CD4-positive, alpha-beta memory T cell (primary cell): ENCODE measurements around the gene CHST7. TPM values are rescaled to one million over a fixed set of nuclear protein-coding genes. Genes with fewer than 3 reads are reported as not detected.

Experiments used
- CTCF ChIA-PET: fragments of 350-600 bp; sonication (Branson Sonifier 250); formaldehyde crosslinking; loops from one replicate; lab custom pipeline; 2021; ENCODE audit warnings: inconsistent platforms; ENCODE audit not compliant: partially characterized antibody; lab: Charles Lee
- POLR2A ChIA-PET: fragments of 350-600 bp; sonication (Branson Sonifier 250); formaldehyde crosslinking; loops from one replicate; lab custom pipeline; 2021; ENCODE audit not compliant: partially characterized antibody; lab: Charles Lee
- DNase-seq, 5 donors: peaks; one replicate each; pipeline versions ENCODE4 v3.0.0 to v3.0.0-alpha.2; 2020 to 2022; ENCODE audit warnings: mixed read lengths in 1 of 5
- H3K27ac ChIP-seq: one replicate; pipeline ENCODE4 v1.7.0; 2013; ENCODE audit warnings: low read depth, low read length
- H3K27me3 ChIP-seq: 2 replicates; pipeline ENCODE4 v1.7.0; 2013; ENCODE audit warnings: mild to moderate bottlenecking, low read length, moderate library complexity; ENCODE audit not compliant: insufficient read depth
- H3K36me3 ChIP-seq: 2 replicates; pipeline ENCODE4 v1.7.0; 2013; ENCODE audit warnings: mild to moderate bottlenecking, low read length, moderate library complexity; ENCODE audit not compliant: insufficient read depth
- H3K4me1 ChIP-seq: 2 replicates; pipeline ENCODE4 v1.7.0; 2013; ENCODE audit warnings: mild to moderate bottlenecking, low read length, moderate library complexity; ENCODE audit not compliant: insufficient read depth
- H3K4me3 ChIP-seq, 2 donors: one replicate each; pipeline ENCODE4 v1.7.0; 2013; ENCODE audit warnings: low read length in 2 of 2, mild to moderate bottlenecking in 1 of 2
- H3K9me3 ChIP-seq, 2 donors: one replicate each; pipeline ENCODE4 v1.7.0; 2013; ENCODE audit warnings: low read length in 2 of 2, control low read depth in 1 of 2; ENCODE audit not compliant: control insufficient read depth in 1 of 2
- H3K27ac Mint-ChIP-seq, 7 donors: one replicate each; pipeline ENCODE4 v1.8.0; 2020 to 2021; ENCODE audit warnings: mixed read lengths in 7 of 7, mild to moderate bottlenecking in 6 of 7, inconsistent platforms in 3 of 7, moderate library complexity in 3 of 7
- H3K27me3 Mint-ChIP-seq, 2 donors: one replicate each; pipeline ENCODE4 v1.8.0; 2020 to 2021; ENCODE audit warnings: mixed read lengths in 2 of 2
- H3K36me3 Mint-ChIP-seq, 2 donors: one replicate each; pipeline ENCODE4 v1.8.0; 2020 to 2021; ENCODE audit warnings: mixed read lengths in 2 of 2, inconsistent platforms in 1 of 2, mild to moderate bottlenecking in 1 of 2
- H3K4me1 Mint-ChIP-seq, 4 donors: one replicate each; pipeline ENCODE4 v1.8.0; 2020 to 2021; ENCODE audit warnings: mixed read lengths in 4 of 4, mild to moderate bottlenecking in 1 of 4
- H3K4me3 Mint-ChIP-seq, 8 donors: one replicate each; pipeline ENCODE4 v1.8.0; 2020 to 2021; ENCODE audit warnings: mixed read lengths in 8 of 8, mild to moderate bottlenecking in 7 of 8, moderate library complexity in 6 of 8, inconsistent platforms in 3 of 8
- H3K9me3 Mint-ChIP-seq, 8 donors: one replicate each; pipeline ENCODE4 v1.8.0; 2020 to 2021; ENCODE audit warnings: mixed read lengths in 8 of 8, mild to moderate bottlenecking in 5 of 8, inconsistent platforms in 3 of 8, moderate library complexity in 1 of 8
- intact Hi-C: fragments of 100-400 bp; cut with micrococcal nuclease; formaldehyde crosslinking; loops from one replicate; pipeline ENCODE4 v1.15.1; 2023
- polyA plus RNA-seq, 2 donors: library from polyadenylated mRNA; unstranded; fragments of 300-500 nt; fragmentation: Illumina TruSeq; gene quantifications; one replicate each; pipeline ENCODE4 v1.2.3, GENCODE V29; 2021
- total RNA-seq, 2 experiments: library from RNA; stranded (reverse); gene quantifications; one replicate each; pipeline ENCODE4 v1.2.3, GENCODE V29; 2021

CHST7 gene
- total and polyA plus RNA-seq, 4 experiments from 2014 or later, result 8.9 to 16.2 (median 11.6) TPM

GRCh38 chrX:46545111-46546005, 28.2 kb upstream of the CHST7 start, which contains the start of gene ZNF674:
Gene ZNF674, minus strand, starts transcription at chrX:46545421. Its CDS starts 3,334 bp downstream, at chrX:46542087.
- DNase-seq, result peak; percentile 91 to 97 (median 92)
- Mint-ChIP-seq H3K4me3 (peak within 1 kb of the TSS; percentile 89 to 97 (median 94)), H3K36me3 (peaks cover 4 to 18% of the 10 kb centered on the region in 2 donors), H3K27ac (peak within 1 kb of the TSS; percentile 91 to 99 (median 98)), H3K27me3 (no peaks in the 10 kb centered on the region), H3K4me1 (peaks cover 14 to 35% (median 22%) of the 10 kb centered on the region in 4 donors), H3K9me3 (peaks cover 0 to 2% (median 0%) of the 10 kb centered on the region in 8 donors)
- intact Hi-C loops, result loop anchor here (1.0 to 2.0 kb wide), 2 partner anchors 28 to 99 kb away; partner anchors contain the start of gene CHST7
- H3K36me3 ChIP-seq, result peaks cover 3% of the 10 kb centered on the region
- no peaks in the 10 kb centered on the region for H3K9me3 ChIP-seq
- H3K27me3 ChIP-seq, result no peaks in the 10 kb centered on the region
- ChIA-PET CTCF (no interaction called here), POLR2A (no interaction called here)
- H3K4me3 ChIP-seq, result peak within 1 kb of the TSS; percentile 61 to 81
- H3K27ac ChIP-seq, result peak within 1 kb of the TSS; percentile 94
- peaks cover 29% of the 10 kb centered on the region for H3K4me1 ChIP-seq

DNA sequence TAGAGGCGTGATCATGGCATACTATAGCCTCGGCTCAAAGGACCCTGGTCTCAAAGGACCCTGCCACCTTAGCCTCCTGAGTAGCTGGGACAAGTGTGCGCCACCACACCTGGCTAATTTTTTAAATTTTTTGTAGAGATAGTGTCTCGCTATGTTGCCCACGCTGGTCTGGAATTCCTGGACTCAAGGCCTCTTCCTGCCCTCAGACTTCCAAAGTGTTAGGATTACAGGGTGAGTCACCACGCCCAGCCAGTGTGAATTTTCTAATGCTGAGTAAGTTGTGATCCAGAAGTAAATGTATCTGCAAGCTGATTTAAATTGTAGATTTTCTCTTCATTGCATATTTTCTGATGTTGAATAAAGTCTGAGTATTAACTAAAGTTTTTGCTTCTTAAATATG, 25.7 kb upstream of the CHST7 start:
- Mint-ChIP-seq H3K4me1 (peaks cover 14 to 35% (median 20%) of the 10 kb centered on the region in 4 donors), H3K27me3 (no peaks in the 10 kb centered on the region), H3K36me3 (peaks cover 4 to 14% of the 10 kb centered on the region in 2 donors), H3K27ac (no peak overlapping the region), H3K9me3 (peaks cover 0 to 2% (median 0%) of the 10 kb centered on the region in 8 donors), H3K4me3 (peak overlapping the region in 1 of 8 donors; percentile 41)
- H3K4me3 ChIP-seq, result no peak overlapping the region
- H3K27ac ChIP-seq, result no peak overlapping the region
- CTCF ChIA-PET, result no interaction called here
- no peak for DNase-seq
- no peaks in the 10 kb centered on the region for H3K27me3 ChIP-seq
- H3K9me3 ChIP-seq, result no peaks in the 10 kb centered on the region
- POLR2A ChIA-PET, result no interaction called here
- H3K4me1 ChIP-seq, result peaks cover 29% of the 10 kb centered on the region
- intact Hi-C loops, result no loop called here
- H3K36me3 ChIP-seq, result peaks cover 3% of the 10 kb centered on the region

DNA sequence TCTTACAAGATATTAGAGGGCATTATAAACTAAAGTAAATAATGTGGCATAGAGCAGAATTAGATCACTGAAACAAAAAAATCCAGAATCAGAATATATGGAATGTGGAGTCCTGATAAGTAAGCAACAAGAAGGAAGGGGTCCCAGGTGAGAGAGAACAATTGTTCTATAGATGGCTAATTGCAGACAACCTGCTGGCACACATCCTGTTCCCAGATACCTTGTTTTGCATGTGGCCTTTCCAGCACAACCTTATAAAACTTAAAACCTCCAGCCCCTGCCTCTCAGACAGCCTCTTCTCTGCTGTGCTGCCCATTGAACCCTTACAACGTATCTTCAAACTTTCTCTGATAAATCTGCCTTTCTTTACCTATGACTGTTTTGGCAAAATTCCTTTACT, 23.7 kb upstream of the CHST7 start:
- H3K27me3 Mint-ChIP-seq, result no peaks in the 10 kb centered on the region
- H3K27me3 ChIP-seq, result no peaks in the 10 kb centered on the region
- peaks cover 8 to 21% (median 15%) of the 10 kb centered on the region in 4 donors for H3K4me1 Mint-ChIP-seq
- no peak overlapping the region for H3K27ac ChIP-seq
- ChIA-PET POLR2A (no interaction called here), CTCF (no interaction called here)
- peaks cover 4 to 13% of the 10 kb centered on the region in 2 donors for H3K36me3 Mint-ChIP-seq
- intact Hi-C loops, result no loop called here
- H3K4me3 ChIP-seq, result no peak overlapping the region
- no peak overlapping the region for H3K4me3 Mint-ChIP-seq
- no peak overlapping the region for H3K27ac Mint-ChIP-seq
- peaks cover 3% of the 10 kb centered on the region for H3K36me3 ChIP-seq
- peaks cover 0 to 2% (median 0%) of the 10 kb centered on the region in 8 donors for H3K9me3 Mint-ChIP-seq
- DNase-seq, result no peak
- peaks cover 22% of the 10 kb centered on the region for H3K4me1 ChIP-seq
- H3K9me3 ChIP-seq, result no peaks in the 10 kb centered on the region

GRCh38 chrX:46551494-46552128, 22.0 kb upstream of the CHST7 start:
- Histone ChIP-seq H3K27me3 (no peaks in the 10 kb centered on the region), H3K36me3 (peaks cover 3% of the 10 kb centered on the region), H3K27ac (no peak overlapping the region), H3K9me3 (no peaks in the 10 kb centered on the region), H3K4me1 (peaks cover 11% of the 10 kb centered on the region), H3K4me3 (no peak overlapping the region)
- Mint-ChIP-seq H3K4me3 (no peak overlapping the region), H3K9me3 (peaks cover 0 to 2% (median 0%) of the 10 kb centered on the region in 8 donors), H3K27ac (no peak overlapping the region), H3K36me3 (peaks cover 4 to 9% of the 10 kb centered on the region in 2 donors), H3K4me1 (peaks cover 3 to 8% (median 4%) of the 10 kb centered on the region in 4 donors), H3K27me3 (no peaks in the 10 kb centered on the region)
- DNase-seq, result no peak
- intact Hi-C loops, result no loop called here
- ChIA-PET POLR2A (no interaction called here), CTCF (no interaction called here)

DNA sequence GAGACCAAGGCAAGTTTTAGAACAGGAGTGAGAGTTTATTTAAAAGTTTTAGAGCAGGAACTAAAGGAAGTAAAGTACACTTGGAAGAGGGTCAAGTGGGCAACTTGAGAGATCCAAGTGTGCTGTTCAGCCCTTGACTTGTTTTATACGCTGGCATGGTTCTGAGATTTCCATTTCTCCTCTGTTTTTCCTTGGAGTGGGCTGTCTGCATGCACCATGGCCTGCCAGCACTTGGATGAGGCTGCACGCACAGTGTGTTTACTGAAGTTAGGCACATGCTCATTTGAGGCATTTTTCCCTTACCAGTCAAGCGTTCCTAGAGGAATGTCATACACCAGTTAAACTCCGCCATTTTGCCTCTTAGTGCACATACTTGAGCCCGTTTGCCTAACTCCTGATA, 19.6 kb upstream of the CHST7 start:
- Histone ChIP-seq H3K4me1 (no peaks in the 10 kb centered on the region), H3K36me3 (no peaks in the 10 kb centered on the region), H3K4me3 (no peak overlapping the region), H3K9me3 (no peaks in the 10 kb centered on the region), H3K27me3 (no peaks in the 10 kb centered on the region), H3K27ac (no peak overlapping the region)
- Mint-ChIP-seq H3K4me3 (no peak overlapping the region), H3K27me3 (no peaks in the 10 kb centered on the region), H3K27ac (no peak overlapping the region), H3K9me3 (peaks cover 0 to under 1% (median 0%) of the 10 kb centered on the region in 8 donors), H3K36me3 (peaks cover 1 to 5% of the 10 kb centered on the region in 2 donors), H3K4me1 (peaks cover 0 to 2% (median under 1%) of the 10 kb centered on the region in 4 donors)
- POLR2A ChIA-PET, result no interaction called here
- CTCF ChIA-PET, result interaction anchor here (1.3 to 1.7 kb wide), 2 partner anchors 89 to 133 kb away, joined by 7 to 16 read pairs; no protein-coding TSS in a partner anchor
- DNase-seq, result no peak
- intact Hi-C loops, result no loop called here

DNA sequence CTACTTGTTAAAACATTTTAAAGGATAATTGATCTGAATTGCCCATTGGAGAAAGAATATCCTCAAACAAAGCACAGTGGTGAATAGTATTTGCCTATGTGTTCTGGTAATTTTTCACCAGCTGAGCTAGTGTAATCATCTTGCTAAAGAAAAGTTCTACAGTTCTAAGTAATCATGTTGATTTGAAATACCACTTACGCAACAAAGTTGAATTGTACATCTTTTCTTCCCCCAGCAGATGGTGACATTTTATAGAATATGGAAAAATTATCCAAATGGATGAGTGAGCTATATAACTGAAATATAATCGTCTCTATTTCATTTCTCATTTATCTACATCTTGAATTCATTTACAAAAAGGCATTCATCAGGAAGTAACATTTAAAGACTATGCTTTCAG, 18.6 kb upstream of the CHST7 start:
- intact Hi-C loops, result loop anchor here (1.0 kb wide), 1 partner anchor 87 kb away; no protein-coding TSS in a partner anchor
- POLR2A ChIA-PET, result interaction anchor here (1.2 kb wide), 1 partner anchor 18 kb away, joined by 3 read pairs; no protein-coding TSS in a partner anchor
- CTCF ChIA-PET, result interaction anchor here (0.8 to 1.7 kb wide), 6 partner anchors 13 to 205 kb away, joined by 3 to 16 read pairs (median 5); no protein-coding TSS in a partner anchor

DNA sequence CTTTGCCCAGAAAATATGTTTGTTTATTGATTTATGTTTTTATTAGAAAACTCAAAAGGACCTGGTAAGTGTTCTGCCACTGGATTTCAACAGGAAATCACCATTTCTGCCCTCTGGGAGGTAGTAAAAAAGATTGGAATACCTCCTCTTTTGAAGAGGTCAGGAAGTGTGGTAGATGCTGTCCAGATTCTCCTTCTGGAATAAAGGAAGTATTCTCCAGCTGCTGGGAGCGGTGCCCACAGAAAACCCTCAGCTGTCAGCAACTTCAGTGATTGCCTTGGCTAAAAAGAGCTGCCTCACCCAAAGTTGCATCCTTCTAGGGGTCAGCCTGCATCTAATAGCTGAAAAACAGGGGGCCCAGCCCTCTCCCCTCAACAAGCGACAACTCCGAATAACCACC, 14.5 kb upstream of the CHST7 start:
- no peak overlapping the region for H3K4me3 Mint-ChIP-seq
- no peaks in the 10 kb centered on the region for H3K27me3 Mint-ChIP-seq
- H3K27ac Mint-ChIP-seq, result no peak overlapping the region
- Histone ChIP-seq H3K27ac (no peak overlapping the region), H3K36me3 (no peaks in the 10 kb centered on the region), H3K9me3 (no peaks in the 10 kb centered on the region), H3K27me3 (no peaks in the 10 kb centered on the region), H3K4me3 (no peak overlapping the region), H3K4me1 (peaks cover 6% of the 10 kb centered on the region)
- no peaks in the 10 kb centered on the region for H3K9me3 Mint-ChIP-seq
- DNase-seq, result no peak
- peaks cover 0 to 2% of the 10 kb centered on the region in 2 donors for H3K36me3 Mint-ChIP-seq
- CTCF ChIA-PET, result no interaction called here
- H3K4me1 Mint-ChIP-seq, result peaks cover 3 to 7% (median 5%) of the 10 kb centered on the region in 4 donors
- POLR2A ChIA-PET, result no interaction called here
- intact Hi-C loops, result no loop called here

More for the DNA sequence above, 18.6 kb upstream of the CHST7 start:
- Mint-ChIP-seq H3K27me3 (no peaks in the 10 kb centered on the region), H3K4me3 (no peak overlapping the region), H3K4me1 (no peaks in the 10 kb centered on the region), H3K9me3 (no peaks in the 10 kb centered on the region), H3K36me3 (peaks cover 0 to 4% of the 10 kb centered on the region in 2 donors), H3K27ac (no peak overlapping the region)
- H3K9me3 ChIP-seq, result no peaks in the 10 kb centered on the region
- H3K36me3 ChIP-seq, result no peaks in the 10 kb centered on the region
- H3K4me1 ChIP-seq, result no peaks in the 10 kb centered on the region
- DNase-seq, result peak in 3 of 5 donors; percentile 15 to 22 (median 15)
- H3K4me3 ChIP-seq, result no peak overlapping the region
- H3K27me3 ChIP-seq, result no peaks in the 10 kb centered on the region
- H3K27ac ChIP-seq, result no peak overlapping the region
